H9 (cell line): ENCODE results near the gene WDR36. TPM values are rescaled to one million over a fixed set of nuclear protein-coding genes. Genes with fewer than 3 reads are reported as not detected.

Experiments used
- DNase-seq: peaks from one replicate; pipeline ENCODE4 v3.0.0-alpha.2; 2017
- H2AFZ ChIP-seq: one replicate; pipeline ENCODE4 v1.6.1; 2013; ENCODE audit warnings: mild to moderate bottlenecking, low read length, control low read depth, moderate library complexity
- H2AK5ac ChIP-seq: 2 replicates; pipeline ENCODE4 v1.6.1; 2013; ENCODE audit warnings: low read length, control low read depth, mixed read lengths; ENCODE audit not compliant: insufficient read length
- H2BK120ac ChIP-seq: one replicate; pipeline ENCODE4 v1.6.1; 2013; ENCODE audit warnings: low read depth, mild to moderate bottlenecking, low read length, control low read depth, inconsistent platforms; ENCODE audit not compliant: poor library complexity, severe bottlenecking
- H2BK12ac ChIP-seq: 2 replicates; pipeline ENCODE4 v1.6.1; 2013; ENCODE audit warnings: low read length, control low read depth, mixed read lengths, low read depth; ENCODE audit not compliant: insufficient read length
- H2BK15ac ChIP-seq: 2 replicates; pipeline ENCODE4 v1.6.1; 2013; ENCODE audit warnings: low read depth, low read length, control low read depth
- H2BK20ac ChIP-seq: one replicate; pipeline ENCODE4 v1.6.1; 2013; ENCODE audit warnings: low read depth, mild to moderate bottlenecking, low read length, control low read depth, inconsistent platforms; ENCODE audit not compliant: poor library complexity, severe bottlenecking
- H2BK5ac ChIP-seq: 2 replicates; pipeline ENCODE4 v1.6.1; 2013; ENCODE audit warnings: low read length, control low read depth, mixed read lengths; ENCODE audit not compliant: insufficient read length
- H3K14ac ChIP-seq: 2 replicates; pipeline ENCODE4 v1.6.1; 2013; ENCODE audit warnings: low read length, control low read depth; ENCODE audit not compliant: insufficient read depth
- H3K18ac ChIP-seq: 2 replicates; pipeline ENCODE4 v1.6.1; 2013; ENCODE audit warnings: low read depth, mild to moderate bottlenecking, mixed read lengths, low read length, control low read depth; ENCODE audit not compliant: insufficient read length
- H3K23ac ChIP-seq: 2 replicates; pipeline ENCODE4 v1.6.1; 2013; ENCODE audit warnings: low read length, control low read depth, mixed read lengths, low read depth; ENCODE audit not compliant: insufficient read length
- H3K23me2 ChIP-seq: 2 replicates; pipeline ENCODE4 v1.6.1; 2013; ENCODE audit warnings: low read depth, mild to moderate bottlenecking, mixed read lengths, low read length, control low read depth; ENCODE audit not compliant: insufficient read length, poor library complexity, severe bottlenecking
- H3K27ac ChIP-seq: 2 replicates; pipeline ENCODE4 v1.5.1; 2013; ENCODE audit warnings: low read length, control low read depth, mixed read lengths, low read depth; ENCODE audit not compliant: insufficient read length
- H3K27me3 ChIP-seq: 2 replicates; pipeline ENCODE4 v1.6.1; 2013; ENCODE audit warnings: low read length, control low read depth, inconsistent platforms; ENCODE audit not compliant: insufficient read depth
- H3K4ac ChIP-seq: 2 replicates; pipeline ENCODE4 v1.6.1; 2013; ENCODE audit warnings: low read depth, mild to moderate bottlenecking, control low read depth, inconsistent platforms, low read length, moderate library complexity
- H3K4me1 ChIP-seq: 2 replicates; pipeline ENCODE4 v1.6.1; 2013; ENCODE audit warnings: low read length, control low read depth, inconsistent platforms; ENCODE audit not compliant: insufficient read depth
- H3K4me2 ChIP-seq: 2 replicates; pipeline ENCODE4 v1.6.1; 2013; ENCODE audit warnings: low read length, control low read depth, mixed read lengths; ENCODE audit not compliant: insufficient read length, insufficient read depth
- H3K56ac ChIP-seq: 2 replicates; pipeline ENCODE4 v1.6.1; 2013; ENCODE audit warnings: low read depth, mild to moderate bottlenecking, mixed read lengths, low read length, control low read depth; ENCODE audit not compliant: insufficient read length
- H3K79me1 ChIP-seq: 2 replicates; pipeline ENCODE4 v1.6.1; 2013; ENCODE audit warnings: low read depth, mild to moderate bottlenecking, moderate library complexity, low read length, control low read depth, inconsistent platforms; ENCODE audit not compliant: insufficient read depth, poor library complexity, severe bottlenecking
- H3K79me2 ChIP-seq: 2 replicates; pipeline ENCODE4 v1.6.1; 2013; ENCODE audit warnings: low read length, control low read depth, inconsistent platforms; ENCODE audit not compliant: insufficient read depth
- H3K9ac ChIP-seq: 2 replicates; pipeline ENCODE4 v1.6.1; 2013; ENCODE audit warnings: low read length, control low read depth, mixed read lengths; ENCODE audit not compliant: insufficient read length; ENCODE audit errors: extremely low read depth
- H3K9me3 ChIP-seq: one replicate; pipeline ENCODE4 v1.6.1; 2013; ENCODE audit warnings: low read depth, low read length, inconsistent platforms; ENCODE audit not compliant: control insufficient read depth
- H3T11ph ChIP-seq: one replicate; pipeline ENCODE4 v1.6.1; 2013; ENCODE audit warnings: mild to moderate bottlenecking, low read length, control low read depth, inconsistent platforms
- H4K20me1 ChIP-seq: one replicate; pipeline ENCODE4 v1.6.1; 2013; ENCODE audit not compliant: control insufficient read depth, insufficient read length, insufficient read depth
- H4K5ac ChIP-seq: 2 replicates; pipeline ENCODE4 v1.6.1; 2013; ENCODE audit warnings: low read depth, mild to moderate bottlenecking, mixed read lengths, low read length, control low read depth; ENCODE audit not compliant: insufficient read length
- H4K8ac ChIP-seq: replicated peaks from 2 replicates; pipeline ENCODE4 v1.6.1; 2013; ENCODE audit warnings: low read length, control low read depth, mixed read lengths, low read depth; ENCODE audit not compliant: insufficient read length
- H4K91ac ChIP-seq: 2 replicates; pipeline ENCODE4 v1.6.1; 2013; ENCODE audit warnings: low read depth, mild to moderate bottlenecking, moderate library complexity, mixed read lengths, low read length, control low read depth; ENCODE audit not compliant: insufficient read length
- H3K27ac Mint-ChIP-seq, 3 experiments: 2 replicates in 2 of 3; 3 replicates in 1 of 3; pipeline ENCODE4 v1.8.0; 2020 to 2021; ENCODE audit warnings: mixed read lengths in 3 of 3, mild to moderate bottlenecking in 1 of 3, moderate library complexity in 1 of 3
- H3K27me3 Mint-ChIP-seq: 2 replicates; pipeline ENCODE4 v1.8.0; 2021; ENCODE audit warnings: low read depth, mild to moderate bottlenecking, moderate library complexity, mixed read lengths
- H3K36me3 Mint-ChIP-seq, 3 experiments: 2 replicates in 2 of 3; 3 replicates in 1 of 3; pipeline ENCODE4 v1.8.0; 2020 to 2021; ENCODE audit warnings: low read depth in 3 of 3, mixed read lengths in 3 of 3; ENCODE audit not compliant: insufficient read depth in 1 of 3
- H3K4me1 Mint-ChIP-seq, 2 experiments: 2 replicates each; pipeline ENCODE4 v1.8.0; 2020; ENCODE audit warnings: mixed read lengths in 2 of 2
- H3K4me3 Mint-ChIP-seq, 2 experiments: 2 replicates in 1 of 2; 3 replicates in 1 of 2; pipeline ENCODE4 v1.8.0; 2020 to 2021; ENCODE audit warnings: mild to moderate bottlenecking in 2 of 2, mixed read lengths in 2 of 2, moderate library complexity in 1 of 2
- H3K9me3 Mint-ChIP-seq, 2 experiments: 2 replicates in 1 of 2; 3 replicates in 1 of 2; pipeline ENCODE4 v1.8.0; 2020; ENCODE audit warnings: mild to moderate bottlenecking in 2 of 2, mixed read lengths in 2 of 2, moderate library complexity in 1 of 2
- whole genome bisulfite sequencing: extraction: QIAGEN DNeasy Blood & Tissue Kit; methylation state at CpG from one replicate; pipeline ENCODE4 v1.1.7; 2013; ENCODE audit warnings: missing lambda C conversion rate, low lambda C conversion rate, mixed read lengths; ENCODE audit not compliant: insufficient read length; ENCODE audit errors: extremely low coverage; 5-methylcytosine and 5-hydroxymethylcytosine counted together
- total RNA-seq: library from RNA; stranded (reverse); gene quantifications from 2 replicates; pipeline ENCODE4 v1.2.1, GENCODE V29; 2021
- TF ChIP-seq, protein P1 (sequence below): fragments of 200-600 bp; sonication (generic); conservative IDR thresholded peaks from 3 replicates; pipeline ENCODE4 v1.8.0; 2021; ENCODE audit warnings: antibody characterized with exemption, mild to moderate bottlenecking

WDR36 gene
- total RNA-seq, 1 experiment from 2014 or later: 42.0 TPM

DNA sequence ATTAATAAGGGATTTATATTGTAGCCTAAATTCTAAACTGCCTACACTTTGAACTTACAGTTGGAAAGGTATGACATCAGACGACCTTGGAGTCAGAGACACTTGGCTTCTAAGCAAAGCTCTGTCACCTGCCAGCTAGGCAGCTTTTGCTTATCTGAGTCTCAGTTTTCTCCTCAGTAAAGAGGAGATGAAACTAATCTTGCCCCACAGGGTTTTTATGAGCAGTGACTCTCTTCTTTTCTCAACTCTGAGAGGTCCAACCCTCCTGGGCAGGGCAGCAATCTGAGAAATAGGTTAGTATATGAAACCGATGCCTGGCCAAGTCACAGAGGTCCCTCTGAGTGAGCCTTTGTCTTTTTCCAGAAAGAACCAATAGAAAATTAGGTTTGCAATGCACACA is 53.9 kb downstream of the WDR36 start:
- DNase-seq: no peak
- Histone ChIP-seq H4K5ac (no peak overlapping the region), H3K23me2 (no peaks in the 10 kb centered on the region), H3K23ac (no peak overlapping the region), H3K4me2 (no peak overlapping the region), H2BK12ac (no peak overlapping the region), H2AK5ac (no peak overlapping the region), H3K79me2 (no peaks in the 10 kb centered on the region), H3K56ac (no peak overlapping the region), H4K91ac (no peak overlapping the region), H2BK15ac (no peak overlapping the region), H3K9me3 (no peaks in the 10 kb centered on the region), H2AFZ (no peak overlapping the region), H3K4me1 (no peaks in the 10 kb centered on the region), H3K14ac (no peak overlapping the region), H2BK20ac (no peak overlapping the region), H3K27me3 (no peaks in the 10 kb centered on the region), H3T11ph (no peak overlapping the region), H2BK120ac (no peak overlapping the region), H4K8ac (no peak overlapping the region), H3K4ac (no peak overlapping the region), H4K20me1 (no peaks in the 10 kb centered on the region), H3K9ac (no peak overlapping the region), H2BK5ac (no peak overlapping the region), H3K79me1 (no peaks in the 10 kb centered on the region), H3K27ac (no peak overlapping the region), H3K18ac (no peak overlapping the region)
- no peak overlapping the region for H3K27ac Mint-ChIP-seq
- TF ChIP-seq, protein P1, sequence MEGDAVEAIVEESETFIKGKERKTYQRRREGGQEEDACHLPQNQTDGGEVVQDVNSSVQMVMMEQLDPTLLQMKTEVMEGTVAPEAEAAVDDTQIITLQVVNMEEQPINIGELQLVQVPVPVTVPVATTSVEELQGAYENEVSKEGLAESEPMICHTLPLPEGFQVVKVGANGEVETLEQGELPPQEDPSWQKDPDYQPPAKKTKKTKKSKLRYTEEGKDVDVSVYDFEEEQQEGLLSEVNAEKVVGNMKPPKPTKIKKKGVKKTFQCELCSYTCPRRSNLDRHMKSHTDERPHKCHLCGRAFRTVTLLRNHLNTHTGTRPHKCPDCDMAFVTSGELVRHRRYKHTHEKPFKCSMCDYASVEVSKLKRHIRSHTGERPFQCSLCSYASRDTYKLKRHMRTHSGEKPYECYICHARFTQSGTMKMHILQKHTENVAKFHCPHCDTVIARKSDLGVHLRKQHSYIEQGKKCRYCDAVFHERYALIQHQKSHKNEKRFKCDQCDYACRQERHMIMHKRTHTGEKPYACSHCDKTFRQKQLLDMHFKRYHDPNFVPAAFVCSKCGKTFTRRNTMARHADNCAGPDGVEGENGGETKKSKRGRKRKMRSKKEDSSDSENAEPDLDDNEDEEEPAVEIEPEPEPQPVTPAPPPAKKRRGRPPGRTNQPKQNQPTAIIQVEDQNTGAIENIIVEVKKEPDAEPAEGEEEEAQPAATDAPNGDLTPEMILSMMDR: no peak
- H3K36me3 Mint-ChIP-seq: no peaks in the 10 kb centered on the region
- H3K4me1 Mint-ChIP-seq: no peaks in the 10 kb centered on the region
- no peaks in the 10 kb centered on the region for H3K27me3 Mint-ChIP-seq
- WGBS: no CpG with 5 or more reads among the region's 2 CpGs
- H3K9me3 Mint-ChIP-seq: no peaks in the 10 kb centered on the region
- no peak overlapping the region for H3K4me3 Mint-ChIP-seq
